A549 (cell line): ENCODE measurements around the gene TMEM200C.

Experiments used
- BCL3 ChIP-seq: fragments of >200 bp; sonication (Bioruptor Twin); formaldehyde crosslinking; IDR thresholded peaks from 3 replicates; pipeline ENCODE4 v1.6.1; 2016
- CTCF ChIP-seq: fragments of >200 bp; sonication (Bioruptor Twin); formaldehyde crosslinking; IDR thresholded peaks from 3 replicates; pipeline ENCODE4 v1.5.1; 2016
- MAX ChIP-seq: IDR thresholded peaks from 2 replicates; pipeline ENCODE4 v1.6.1; 2012
- MAZ ChIP-seq: fragments of 150-350 bp; IDR thresholded peaks from 2 replicates; pipeline ENCODE4 v1.6.1; 2014; ENCODE audit warnings: antibody characterized with exemption, low read depth, low read length, borderline replicate concordance
- PBX3 ChIP-seq: IDR thresholded peaks from 2 replicates; pipeline ENCODE4 v1.6.1; 2012
- POLR2A ChIP-seq: IDR thresholded peaks from 2 replicates; pipeline ENCODE4 v1.6.1; 2012; ENCODE audit warnings: mild to moderate bottlenecking, low read length
- REST ChIP-seq: fragments of 200-600 bp; sonication (generic); IDR thresholded peaks from 2 replicates; pipeline ENCODE4 v1.6.1; 2016; ENCODE audit warnings: antibody characterized with exemption, mild to moderate bottlenecking, moderate library complexity
- RFX5 ChIP-seq: fragments of 450-650 bp; IDR thresholded peaks from 2 replicates; pipeline ENCODE4 v1.7.1; 2014; ENCODE audit warnings: antibody characterized with exemption, mild to moderate bottlenecking, moderate library complexity

GRCh38 chr18:5885361-5885760 lies 10.0 kb downstream of the TMEM200C start:
- no peak for TF ChIP-seq PBX3
- TF ChIP-seq MAX: no peak
- TF ChIP-seq CTCF: no peak
- TF ChIP-seq BCL3: no peak
- TF ChIP-seq POLR2A: no peak
- no peak for TF ChIP-seq RFX5
- no peak for TF ChIP-seq MAZ
- TF ChIP-seq REST: no peak
